H1 (cell line): ENCODE data around the gene GPATCH2. TPM values are rescaled to one million over a fixed set of nuclear protein-coding genes. Genes with fewer than 3 reads are reported as not detected.
A peak's percentile ranks its signal among the peaks of the same experiment; 100 is the strongest.

Source experiments
- CTCF ChIA-PET: fragments of 300-600 bp; sonication (Branson Sonifier 250); formaldehyde crosslinking; loops from one replicate; lab custom pipeline; 2021; ENCODE audit not compliant: partially characterized antibody; lab: Charles Lee
- POLR2A ChIA-PET: fragments of 300-600 bp; sonication (Branson Sonifier 250); formaldehyde crosslinking; loops from one replicate; lab custom pipeline; 2021; ENCODE audit warnings: inconsistent platforms; ENCODE audit not compliant: partially characterized antibody; lab: Charles Lee
- DNase-seq, 2 experiments: peaks; one replicate each; pipeline versions ENCODE4 v3.0.0 to v3.0.0-alpha.2; 2010 to 2022; ENCODE audit warnings: low spot score in 2 of 2, low read depth in 1 of 2, mixed read lengths in 1 of 2
- FAIRE-seq: peaks from 2 replicates; lab custom pipeline; 2011; peaks lifted over from hg19 to GRCh38; lab: Jason Lieb, UNC
- H2AFZ ChIP-seq: 2 replicates; pipeline ENCODE4 v1.8.1; 2012; ENCODE audit warnings: low read length, inconsistent platforms
- H2AK5ac ChIP-seq: 2 replicates; pipeline ENCODE4 v1.6.1; 2013; ENCODE audit warnings: low read depth, low read length
- H2BK120ac ChIP-seq: replicated peaks from 2 replicates; pipeline ENCODE3; 2013; ENCODE audit warnings: low read depth, low read length, inconsistent platforms
- H2BK12ac ChIP-seq: 2 replicates; pipeline ENCODE4 v1.6.1; 2013; ENCODE audit warnings: low read depth, low read length
- H2BK15ac ChIP-seq: 2 replicates; pipeline ENCODE4 v1.6.1; 2013; ENCODE audit warnings: low read length
- H2BK20ac ChIP-seq: 2 replicates; pipeline ENCODE4 v1.6.1; 2013; ENCODE audit warnings: low read length
- H2BK5ac ChIP-seq: 2 replicates; pipeline ENCODE4 v1.6.1; 2013; ENCODE audit warnings: low read depth, low read length
- H3K14ac ChIP-seq: 2 replicates; pipeline ENCODE4 v1.6.1; 2013; ENCODE audit warnings: inconsistent platforms; ENCODE audit not compliant: insufficient read length
- H3K18ac ChIP-seq: 2 replicates; pipeline ENCODE4 v1.6.1; 2013; ENCODE audit warnings: low read length; ENCODE audit errors: extremely low read depth
- H3K23ac ChIP-seq: 2 replicates; pipeline ENCODE4 v1.6.1; 2013; ENCODE audit warnings: inconsistent platforms; ENCODE audit not compliant: insufficient read length
- H3K23me2 ChIP-seq: 2 replicates; pipeline ENCODE4 v1.6.1; 2013; ENCODE audit warnings: low read depth, low read length
- H3K27ac ChIP-seq: 2 replicates; pipeline ENCODE4 v1.6.1; 2011; ENCODE audit warnings: low read depth, low read length, inconsistent platforms
- H3K27me3 ChIP-seq, 4 experiments: replicated peaks in 1 of 4; 1 replicate in 1 of 4; 2 replicates in 3 of 4; pipeline versions ENCODE4 v1.6.1 to v1.8.1; 2011 to 2013; ENCODE audit warnings: low read length in 3 of 4, mild to moderate bottlenecking in 3 of 4, inconsistent platforms in 2 of 4, mixed read lengths in 2 of 4, moderate library complexity in 1 of 4; ENCODE audit not compliant: control insufficient read depth in 3 of 4, insufficient read depth in 3 of 4; ENCODE audit errors: extremely low read depth in 1 of 4
- H3K36me3 ChIP-seq, 4 experiments: 2 replicates each; pipeline versions ENCODE4 v1.6.1 to v1.8.1; 2011 to 2013; ENCODE audit warnings: mild to moderate bottlenecking in 4 of 4, low read length in 3 of 4, moderate library complexity in 2 of 4, control low read depth in 1 of 4, inconsistent platforms in 1 of 4; ENCODE audit not compliant: insufficient read depth in 4 of 4, control insufficient read depth in 2 of 4
- H3K4ac ChIP-seq: replicated peaks from 2 replicates; pipeline ENCODE3; 2013; ENCODE audit warnings: low read length, low read depth, mixed read lengths, inconsistent platforms; ENCODE audit not compliant: insufficient read length
- H3K4me1 ChIP-seq, 4 experiments: replicated peaks in 1 of 4; 1 replicate in 1 of 4; 2 replicates in 3 of 4; pipeline versions ENCODE4 v1.6.1 to v1.8.1; 2011 to 2013; ENCODE audit warnings: low read length in 3 of 4, inconsistent platforms in 2 of 4, mixed read lengths in 1 of 4; ENCODE audit not compliant: insufficient read depth in 4 of 4, control insufficient read depth in 3 of 4
- H3K4me2 ChIP-seq, 2 experiments: 2 replicates each; pipeline versions ENCODE4 v1.6.1 to v1.8.1; 2011 to 2013; ENCODE audit warnings: low read depth in 2 of 2, low read length in 2 of 2, control low read depth in 1 of 2, inconsistent platforms in 1 of 2, mild to moderate bottlenecking in 1 of 2; ENCODE audit not compliant: insufficient read depth in 1 of 2
- H3K4me3 ChIP-seq, 4 experiments: fragments of 200-600, 300-600 bp in 1 of 4; sonication (generic), shearing (Covaris generic), sonication (Bioruptor Twin) in 1 of 4; 2 replicates each; pipeline versions ENCODE4 v1.5.1 to v1.8.1; 2011 to 2016; ENCODE audit warnings: low read length in 4 of 4, low read depth in 3 of 4, control low read depth in 2 of 4, inconsistent platforms in 2 of 4, mild to moderate bottlenecking in 2 of 4, mixed read lengths in 1 of 4, moderate library complexity in 1 of 4; ENCODE audit not compliant: insufficient read depth in 2 of 4; ENCODE audit errors: extremely low read depth in 1 of 4
- H3K56ac ChIP-seq: replicated peaks from 2 replicates; pipeline ENCODE3; 2013; ENCODE audit warnings: low read depth, mild to moderate bottlenecking, mixed read lengths, low read length, inconsistent platforms; ENCODE audit not compliant: insufficient read length
- H3K79me1 ChIP-seq: 2 replicates; pipeline ENCODE4 v1.6.1; 2013; ENCODE audit warnings: low read depth, low read length, control low read depth
- H3K79me2 ChIP-seq, 2 experiments: 2 replicates each; pipeline versions ENCODE4 v1.6.1 to v1.8.1; 2012 to 2013; ENCODE audit warnings: low read length in 2 of 2, mild to moderate bottlenecking in 2 of 2, inconsistent platforms in 1 of 2; ENCODE audit not compliant: insufficient read depth in 2 of 2, control insufficient read depth in 1 of 2
- H3K9ac ChIP-seq, 4 experiments: replicated peaks in 1 of 4; 1 replicate in 1 of 4; 2 replicates in 3 of 4; pipeline versions ENCODE4 v1.6.1 to v1.8.1; 2011 to 2013; ENCODE audit warnings: low read depth in 3 of 4, low read length in 3 of 4, control low read depth in 2 of 4, mild to moderate bottlenecking in 2 of 4, moderate library complexity in 2 of 4, inconsistent platforms in 1 of 4; ENCODE audit errors: extremely low read depth in 1 of 4
- H3K9me3 ChIP-seq, 2 experiments: 2 replicates each; pipeline versions ENCODE4 v1.6.1 to v1.8.1; 2012 to 2013; ENCODE audit warnings: mild to moderate bottlenecking in 2 of 2, moderate library complexity in 2 of 2, control low read depth in 1 of 2, inconsistent platforms in 1 of 2, low read depth in 1 of 2, low read length in 1 of 2, mixed read lengths in 1 of 2; ENCODE audit not compliant: insufficient read depth in 2 of 2
- H4K20me1 ChIP-seq, 2 experiments: replicated peaks in 1 of 2; 2 replicates each; pipeline versions ENCODE3 to v1.8.1; 2011 to 2013; ENCODE audit warnings: inconsistent platforms in 2 of 2, low read length in 2 of 2, mild to moderate bottlenecking in 1 of 2; ENCODE audit not compliant: insufficient read depth in 2 of 2, control insufficient read depth in 1 of 2
- H4K5ac ChIP-seq: 2 replicates; pipeline ENCODE4 v1.6.1; 2013; ENCODE audit warnings: low read length, low read depth, mixed read lengths, inconsistent platforms; ENCODE audit not compliant: insufficient read length
- H4K8ac ChIP-seq: 2 replicates; pipeline ENCODE4 v1.8.0; 2013; ENCODE audit warnings: mild to moderate bottlenecking, moderate library complexity, low read length, inconsistent platforms; ENCODE audit not compliant: insufficient read depth; ENCODE audit errors: extremely low read depth
- H4K91ac ChIP-seq: replicated peaks from 2 replicates; pipeline ENCODE3; 2013; ENCODE audit warnings: low read length, mixed read lengths, inconsistent platforms; ENCODE audit not compliant: insufficient read length
- CHD1 ChIP-seq: IDR thresholded peaks from 2 replicates; pipeline ENCODE4 v1.6.1; 2012; ENCODE audit warnings: low read depth, low read length, improper control_type of control experiment
- JUND ChIP-seq: IDR thresholded peaks from 2 replicates; pipeline ENCODE4 v1.6.1; 2011; ENCODE audit warnings: mild to moderate bottlenecking, improper control_type of control experiment, low read length
- NANOG ChIP-seq: IDR thresholded peaks from 2 replicates; pipeline ENCODE4 v1.6.1; 2011; ENCODE audit warnings: low read length, low read depth, mild to moderate bottlenecking, inconsistent platforms; ENCODE audit not compliant: insufficient read depth, poor library complexity, severe bottlenecking
- NRF1 ChIP-seq: IDR thresholded peaks from 2 replicates; pipeline ENCODE4 v1.6.1; 2011; ENCODE audit warnings: mild to moderate bottlenecking, low read depth, low read length, improper control_type of control experiment
- POU5F1 ChIP-seq: IDR thresholded peaks from 2 replicates; pipeline ENCODE4 v1.6.1; 2011; ENCODE audit warnings: low read depth, mild to moderate bottlenecking, low read length, moderate library complexity
- YY1 ChIP-seq: IDR thresholded peaks from 2 replicates; pipeline ENCODE4 v1.6.1; 2011; ENCODE audit warnings: low read depth, mild to moderate bottlenecking, low read length
- WGBS, 2 experiments: shearing (Covaris generic) in 1 of 2; methylation state at CpG; one replicate each; pipeline versions ENCODE4 v1.1.6 to v1.1.7; 2013 to 2015; ENCODE audit warnings: low lambda C conversion rate in 2 of 2, mixed read lengths in 2 of 2, inconsistent platforms in 1 of 2, low coverage in 1 of 2, missing lambda C conversion rate in 1 of 2; ENCODE audit not compliant: insufficient replicate concordance in 2 of 2, insufficient coverage in 1 of 2, insufficient read length in 1 of 2; ENCODE audit errors: extremely low coverage in 1 of 2, missing lambda C conversion rate in 1 of 2; 5-methylcytosine and 5-hydroxymethylcytosine counted together
- polyA plus RNA-seq, 7 experiments: library from polyadenylated mRNA; depleted of rRNA in 3 of 7; stranded (reverse) in 5 of 7; unstranded in 2 of 7; fragments of >200 nt in 5 of 7; fragments of 200-250 nt in 2 of 7; gene quantifications; 1 replicate in 5 of 7; 2 replicates in 1 of 7; 4 replicates in 1 of 7; pipeline versions ENCODE4 v1.2.1 to v1.2.3, GENCODE V29; 2011 to 2013; ENCODE audit warnings: missing spikeins in 2 of 7, mixed read lengths in 2 of 7
- total RNA-seq: library from RNA; stranded (reverse); fragmentation: NEBNext Ultra II Directional; extraction: Animal tissue kit (Norgen Biotek cat#: 25700); gene quantifications from 2 replicates; pipeline ENCODE4 v1.2.1, GENCODE V29; 2021

The GPATCH2 gene
- total and polyA plus RNA-seq, 2 of the 8 experiments (the other 6 are each of a cell fraction or from before 2014, with no cell fraction given) = 3.9 to 13.1 TPM

DNA sequence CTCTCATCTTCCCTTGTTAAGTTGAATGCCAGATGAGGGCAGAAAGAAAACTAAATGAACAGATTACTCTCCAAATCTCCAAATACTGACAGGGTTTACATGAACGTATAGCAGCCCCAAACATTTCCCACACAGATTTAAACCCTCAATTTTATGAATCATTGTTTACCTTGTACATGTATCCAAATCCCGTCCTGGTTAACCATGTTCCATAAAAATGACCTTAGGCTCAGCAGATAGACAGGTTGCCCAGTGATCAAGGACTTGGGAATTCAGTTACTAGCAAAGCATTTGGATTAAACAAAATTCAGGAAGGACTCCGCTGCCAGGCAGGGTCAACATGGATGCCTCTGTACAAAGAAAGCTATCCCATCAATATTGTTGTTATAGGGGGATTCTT lies 213.5 kb downstream of the GPATCH2 start:
- H3K9me3 ChIP-seq = no peaks in the 10 kb centered on the region
- H3K4me2 ChIP-seq = no peak overlapping the region
- no peak overlapping the region for H3K9ac ChIP-seq
- DNase-seq (no peak), FAIRE-seq (no peak)
- no peak overlapping the region for H2BK5ac ChIP-seq
- no peak overlapping the region for H2BK15ac ChIP-seq
- H3K14ac ChIP-seq = no peak overlapping the region
- H4K91ac ChIP-seq = no peak overlapping the region
- H2BK20ac ChIP-seq = no peak overlapping the region
- peak overlapping the region; percentile 92 for H2AFZ ChIP-seq
- ChIA-PET POLR2A (no interaction called here), CTCF (no interaction called here)
- H4K5ac ChIP-seq = no peak overlapping the region
- H3K4ac ChIP-seq = no peak overlapping the region
- no peak overlapping the region for H3K27ac ChIP-seq
- 85% methylated on average over 3 of the region's 3 CpGs; no CpG with 5 or more reads in 1 of the 2 experiments for WGBS, 2 experiments
- H3K36me3 ChIP-seq = no peaks in the 10 kb centered on the region
- H3K79me1 ChIP-seq = no peaks in the 10 kb centered on the region
- no peak overlapping the region for H3K18ac ChIP-seq
- H3K79me2 ChIP-seq = no peaks in the 10 kb centered on the region
- H3K23me2 ChIP-seq = no peaks in the 10 kb centered on the region; the same call in 1 of the 2 replicates
- no peak overlapping the region for H2BK120ac ChIP-seq
- no peak overlapping the region for H3K23ac ChIP-seq
- no peak overlapping the region for H4K8ac ChIP-seq
- no peaks in the 10 kb centered on the region for H4K20me1 ChIP-seq
- H2BK12ac ChIP-seq = no peak overlapping the region
- H3K56ac ChIP-seq = no peak overlapping the region
- no peaks in the 10 kb centered on the region for H3K4me1 ChIP-seq
- H3K27me3 ChIP-seq = no peaks in the 10 kb centered on the region
- no peak overlapping the region for H2AK5ac ChIP-seq
- no peak overlapping the region for H3K4me3 ChIP-seq
- TF ChIP-seq JUND = no peak
- no peak for TF ChIP-seq NANOG
- no peak for TF ChIP-seq NRF1
- TF ChIP-seq CHD1 = no peak
- no peak for TF ChIP-seq YY1
- TF ChIP-seq POU5F1 = no peak
